Heart left ventricle (tissue), 13 donors: ENCODE data around the gene KLHL29.

Experiments
- POLR2A ChIP-seq, 2 donors: fragments of 450-650 bp; IDR thresholded peaks; one replicate each; pipeline ENCODE4 v1.6.1; 2017; ENCODE audit warnings: antibody characterized with exemption in 2 of 2, mild to moderate bottlenecking in 2 of 2, moderate library complexity in 2 of 2
- TF ChIP-seq, protein P1 (sequence below), 12 donors: fragments of 200-600 bp; sonication (generic) in 4 of 12; IDR thresholded peaks; one replicate each; pipeline versions ENCODE4 v1.5.0 to v1.8.0; 2018 to 2022; ENCODE audit warnings: antibody characterized with exemption in 12 of 12, mild to moderate bottlenecking in 5 of 12
- donor health status: ischemic (EF 13 %, LVEDD 7.1; RV severe dilation, severe dysfunction).
- donor health status: DM: no; HTN: yes; CAD: no.
- donor health status: DM: no; HTN: no; CAD: no.
- donor health status: ischemic (EF 25% LVEDD 6.9; RV normal size, moderate dysfunction).
- donor health status: ischemic (EF 25% LVEDD 5.7; RV mildly dilated, moderate dysfunction).
- donor health status: ischemic (EF 35%, LVEDD 5.7; RV mildly dilated, moderate dysfunction).
- donor health status: nonischemic (EF 11% LVEDD 7.7; RV severe dilation, severe dysfunction).
- donor health status: DM: yes; HTN: yes; CAD: no.
- donor health status: PGD.
- donor health status: ischemic (EF 29% LVEDD 5.4; RV normal size, mild dysfunction).
- donor health status: nonischemic (EF 23%, LVEDD 6.1; RV moderate dilation, normal function).

DNA sequence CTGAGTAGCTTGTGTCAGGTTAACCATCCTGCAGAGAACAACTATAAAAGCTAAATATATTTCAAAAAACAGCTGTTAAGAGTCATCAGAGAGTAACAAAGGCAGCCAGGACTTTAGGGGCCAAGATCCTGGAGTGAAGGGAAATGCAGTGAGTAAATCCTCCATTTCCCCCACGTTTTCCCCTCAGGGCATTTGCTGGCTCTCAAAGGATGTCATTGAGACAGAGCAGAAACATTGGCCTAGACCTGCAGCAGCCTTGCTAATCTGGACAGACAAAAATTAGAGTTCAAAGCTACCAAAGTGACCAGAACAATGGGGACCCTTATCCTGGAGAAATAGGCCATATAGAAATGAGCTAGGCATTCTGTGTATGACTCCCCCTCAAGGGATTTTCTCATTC lies 21.1 kb upstream of the KLHL29 start:
- TF ChIP-seq POLR2A (IDR thresholded peaks at IDR 0.05), result no peak
- TF ChIP-seq, protein P1, sequence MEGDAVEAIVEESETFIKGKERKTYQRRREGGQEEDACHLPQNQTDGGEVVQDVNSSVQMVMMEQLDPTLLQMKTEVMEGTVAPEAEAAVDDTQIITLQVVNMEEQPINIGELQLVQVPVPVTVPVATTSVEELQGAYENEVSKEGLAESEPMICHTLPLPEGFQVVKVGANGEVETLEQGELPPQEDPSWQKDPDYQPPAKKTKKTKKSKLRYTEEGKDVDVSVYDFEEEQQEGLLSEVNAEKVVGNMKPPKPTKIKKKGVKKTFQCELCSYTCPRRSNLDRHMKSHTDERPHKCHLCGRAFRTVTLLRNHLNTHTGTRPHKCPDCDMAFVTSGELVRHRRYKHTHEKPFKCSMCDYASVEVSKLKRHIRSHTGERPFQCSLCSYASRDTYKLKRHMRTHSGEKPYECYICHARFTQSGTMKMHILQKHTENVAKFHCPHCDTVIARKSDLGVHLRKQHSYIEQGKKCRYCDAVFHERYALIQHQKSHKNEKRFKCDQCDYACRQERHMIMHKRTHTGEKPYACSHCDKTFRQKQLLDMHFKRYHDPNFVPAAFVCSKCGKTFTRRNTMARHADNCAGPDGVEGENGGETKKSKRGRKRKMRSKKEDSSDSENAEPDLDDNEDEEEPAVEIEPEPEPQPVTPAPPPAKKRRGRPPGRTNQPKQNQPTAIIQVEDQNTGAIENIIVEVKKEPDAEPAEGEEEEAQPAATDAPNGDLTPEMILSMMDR (IDR thresholded peaks at IDR 0.05), result no peak
